Aorta (tissue), 5 donors: ENCODE measurements around the gene ARSJ. TPM values are rescaled to one million over a fixed set of nuclear protein-coding genes. Genes with fewer than 3 reads are reported as not detected.
A peak's percentile ranks its signal among the peaks of the same experiment; 100 is the strongest.

Experiments used
- ATAC-seq: fragments of 200-7000 bp; cut with Tn5 transposase; one replicate; pipeline ENCODE4 v1.9.1; 2022; ENCODE audit warnings: moderate library complexity; ENCODE audit not compliant: low FRiP score
- DNase-seq, 2 donors: peaks; one replicate each; pipeline ENCODE4 v3.0.0-alpha.2; 2020
- H3K27ac ChIP-seq, 2 donors: one replicate each; pipeline ENCODE4 v1.5.1; 2013; ENCODE audit warnings: low read length in 2 of 2, mild to moderate bottlenecking in 2 of 2, moderate library complexity in 2 of 2, control low read depth in 1 of 2, inconsistent platforms in 1 of 2, low read depth in 1 of 2
- H3K27me3 ChIP-seq, 2 donors: one replicate each; pipeline ENCODE4 v1.6.1; 2013; ENCODE audit warnings: control low read depth in 1 of 2, low read length in 1 of 2, mild to moderate bottlenecking in 1 of 2, moderate library complexity in 1 of 2; ENCODE audit not compliant: insufficient read depth in 2 of 2, control insufficient read depth in 1 of 2
- H3K36me3 ChIP-seq, 2 donors: one replicate each; pipeline ENCODE4 v1.6.1; 2013; ENCODE audit warnings: control low read depth in 1 of 2, low read length in 1 of 2, mild to moderate bottlenecking in 1 of 2; ENCODE audit not compliant: insufficient read depth in 2 of 2, control insufficient read depth in 1 of 2
- H3K4me1 ChIP-seq, 2 donors: one replicate each; pipeline ENCODE4 v1.6.1; 2013; ENCODE audit warnings: low read length in 2 of 2, control low read depth in 1 of 2, mild to moderate bottlenecking in 1 of 2, moderate library complexity in 1 of 2; ENCODE audit not compliant: insufficient read depth in 2 of 2, control insufficient read depth in 1 of 2
- H3K4me3 ChIP-seq, 2 donors: one replicate each; pipeline ENCODE4 v1.5.1; 2013; ENCODE audit warnings: low read length in 2 of 2, control low read depth in 1 of 2, mild to moderate bottlenecking in 1 of 2
- H3K9me3 ChIP-seq: one replicate; pipeline ENCODE4 v1.6.1; 2013; ENCODE audit warnings: mild to moderate bottlenecking, low read length; ENCODE audit not compliant: control insufficient read depth
- WGBS, 2 donors: extraction: QIAGEN DNeasy Blood & Tissue Kit; methylation state at CpG; one replicate each; pipeline ENCODE4 v1.1.7; 2013; 5-methylcytosine and 5-hydroxymethylcytosine counted together
- intact Hi-C, 2 donors: fragments of 100-400 bp; cut with DNase I; formaldehyde crosslinking; loops; one replicate each; pipeline versions ENCODE4 v1.14.2 to v1.15.0; 2022
- polyA plus RNA-seq, 2 donors: library from polyadenylated mRNA; stranded (reverse); fragments of 200-250 nt; gene quantifications; one replicate each; pipeline ENCODE4 v1.2.3, GENCODE V29; 2013
- total RNA-seq, 2 donors: library from RNA; stranded (reverse); fragmentation: NEBNext Ultra II Directional; extraction: Animal tissue kit (Norgen Biotek cat#: 25700); gene quantifications; one replicate each; pipeline ENCODE4 v1.2.1, GENCODE V29; 2021
- donor health status: healthy with polysubstance abuse.
- donor health status: Bipolar disorder and iron deficiency.
- donor health status: DM: no; HTN: no; CAD: no.
- donor health status: DM: no; HTN: no; CAD: no.
- donor health status: DM: yes; HTN: yes; CAD: no.

ARSJ gene
- total and polyA plus RNA-seq, 4 donors = 4.5 to 42.4 (median 9.2) TPM

DNA sequence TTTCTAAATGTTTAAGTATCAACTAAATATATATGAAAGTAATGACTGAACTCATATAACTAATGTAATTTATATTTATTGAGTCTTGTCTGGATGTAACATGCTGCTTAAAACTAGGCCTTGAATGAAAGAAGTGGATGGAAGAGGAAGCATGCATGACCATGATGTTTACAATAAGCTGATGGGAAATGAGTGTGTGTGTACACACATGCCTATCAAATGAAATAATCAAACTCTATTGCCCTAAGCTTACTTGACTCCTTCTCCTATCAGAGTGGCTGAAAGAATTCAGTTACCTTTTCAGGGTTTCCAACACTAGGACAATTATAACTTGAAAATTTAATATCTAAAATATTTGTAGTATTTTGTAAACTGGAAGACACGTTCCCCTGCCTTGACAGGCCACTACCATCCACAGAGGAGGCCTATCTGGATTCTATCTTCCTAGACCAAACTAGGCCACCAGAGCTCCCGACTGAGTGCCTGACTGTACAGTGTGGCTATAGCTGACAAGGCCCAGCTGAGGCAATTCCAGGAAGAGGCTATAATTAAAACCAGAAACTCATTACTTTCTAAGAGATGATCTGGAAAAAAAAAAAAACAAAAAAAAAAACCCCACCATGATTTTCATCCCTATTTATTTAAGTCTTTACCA, 7.6 kb downstream of the ARSJ start:
- ATAC-seq (no peak), DNase-seq (no peak)
- H3K4me1 ChIP-seq = peaks cover 0 to 2% of the 10 kb centered on the region in 2 donors
- intact Hi-C loops = loop anchor here (10.0 kb wide), 3 partner anchors 283 to 577 kb away; no protein-coding TSS in a partner anchor
- peak overlapping the region in 1 of 2 donors; percentile 59 for H3K27ac ChIP-seq
- H3K27me3 ChIP-seq = no peaks in the 10 kb centered on the region
- 44 to 45% methylated on average over 2 of the region's 2 CpGs for WGBS, 2 donors
- H3K9me3 ChIP-seq = no peaks in the 10 kb centered on the region
- no peaks in the 10 kb centered on the region for H3K36me3 ChIP-seq
- no peak overlapping the region for H3K4me3 ChIP-seq

DNA sequence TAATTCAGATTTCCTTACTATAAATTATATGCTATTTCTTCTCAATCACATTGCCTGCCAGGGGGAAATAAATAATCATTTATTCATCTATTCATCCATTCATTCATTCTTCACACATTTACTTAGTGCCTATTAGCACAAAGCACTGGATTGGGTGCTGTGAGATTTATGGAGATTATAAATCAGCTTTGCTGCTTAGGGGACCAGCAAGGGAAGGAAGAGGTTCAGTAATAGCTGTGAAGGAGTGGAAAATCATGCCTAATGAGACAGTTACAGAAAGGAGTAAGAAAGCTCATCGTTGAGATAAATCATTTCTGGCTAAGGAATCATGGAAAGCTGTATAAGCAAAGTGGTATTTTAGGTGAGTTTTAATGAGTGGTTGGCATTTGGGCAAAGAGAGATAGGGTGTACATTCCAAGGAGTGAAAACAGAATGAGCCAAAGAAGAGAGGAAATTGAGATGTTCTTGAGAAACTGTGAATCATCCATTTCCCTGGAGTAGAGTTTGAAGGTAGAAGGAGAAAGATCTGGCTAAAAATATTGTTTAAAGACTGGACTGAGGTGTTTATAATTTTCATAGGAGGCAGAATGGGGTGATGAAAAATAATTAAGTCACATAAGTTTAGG, 9.6 kb downstream of the ARSJ start:
- DNase-seq = no peak
- Histone ChIP-seq H3K36me3 (no peaks in the 10 kb centered on the region), H3K27ac (peak overlapping the region in 1 of 2 donors; percentile 25), H3K4me3 (no peak overlapping the region), H3K9me3 (no peaks in the 10 kb centered on the region), H3K27me3 (no peaks in the 10 kb centered on the region), H3K4me1 (peaks cover 0 to 2% of the 10 kb centered on the region in 2 donors)
- ATAC-seq = no peak
- 54 to 63% methylated on average over 1 of the region's 1 CpG for WGBS, 2 donors
- intact Hi-C loops = loop anchor here (10.0 kb wide), 3 partner anchors 285 to 575 kb away; no protein-coding TSS in a partner anchor

DNA sequence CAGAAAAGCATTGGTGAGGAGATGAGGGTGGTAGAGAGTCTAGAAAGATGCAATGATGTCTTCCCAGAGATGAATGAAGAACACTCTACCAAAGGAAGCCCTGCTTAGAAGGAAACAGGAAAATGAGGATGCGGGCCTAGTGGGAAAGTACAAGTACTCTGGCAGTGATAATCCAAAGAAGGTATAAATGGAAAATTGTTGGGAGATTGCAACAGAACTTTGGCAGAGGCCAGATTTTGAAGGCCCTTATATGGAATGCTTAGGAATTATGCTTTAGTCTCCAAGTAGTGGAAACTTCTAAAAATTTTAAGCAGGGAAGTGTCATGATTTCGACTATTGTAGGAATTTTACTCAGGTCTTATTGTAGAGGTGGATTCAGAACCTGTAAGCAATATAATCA, 11.0 kb downstream of the ARSJ start:
- DNase-seq = no peak
- no peaks in the 10 kb centered on the region for H3K9me3 ChIP-seq
- H3K27me3 ChIP-seq = no peaks in the 10 kb centered on the region
- no peaks in the 10 kb centered on the region for H3K36me3 ChIP-seq
- ATAC-seq = peak; percentile 63
- H3K4me3 ChIP-seq = no peak overlapping the region
- 8 to 15% methylated on average over 2 of the region's 2 CpGs for WGBS, 2 donors
- peaks cover 0 to 2% of the 10 kb centered on the region in 2 donors for H3K4me1 ChIP-seq
- intact Hi-C loops = no loop called here
- H3K27ac ChIP-seq = peak overlapping the region in 1 of 2 donors; percentile 59

DNA sequence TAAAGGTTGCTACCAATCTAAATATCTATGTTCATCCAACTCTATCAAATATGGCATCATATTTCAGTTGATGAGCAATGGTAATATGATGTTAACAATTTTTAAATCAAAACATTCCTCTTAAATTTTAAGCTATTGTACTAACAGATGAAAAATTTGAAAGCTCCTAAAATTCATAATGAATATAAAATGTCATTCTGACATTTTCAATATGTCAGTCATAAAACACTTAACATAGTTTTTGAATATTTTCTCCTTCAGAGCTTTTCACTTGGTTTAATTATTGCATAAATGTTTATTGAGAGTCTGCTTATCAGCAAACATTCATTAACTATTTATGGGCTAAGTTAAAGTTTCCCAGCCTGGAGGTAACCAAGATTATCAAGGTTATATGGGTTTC, 11.8 kb downstream of the ARSJ start:
- no peak for DNase-seq
- Histone ChIP-seq H3K27me3 (no peaks in the 10 kb centered on the region), H3K4me1 (no peaks in the 10 kb centered on the region), H3K36me3 (no peaks in the 10 kb centered on the region), H3K9me3 (no peaks in the 10 kb centered on the region), H3K27ac (no peak overlapping the region), H3K4me3 (no peak overlapping the region)
- intact Hi-C loops = no loop called here
- ATAC-seq = no peak

DNA sequence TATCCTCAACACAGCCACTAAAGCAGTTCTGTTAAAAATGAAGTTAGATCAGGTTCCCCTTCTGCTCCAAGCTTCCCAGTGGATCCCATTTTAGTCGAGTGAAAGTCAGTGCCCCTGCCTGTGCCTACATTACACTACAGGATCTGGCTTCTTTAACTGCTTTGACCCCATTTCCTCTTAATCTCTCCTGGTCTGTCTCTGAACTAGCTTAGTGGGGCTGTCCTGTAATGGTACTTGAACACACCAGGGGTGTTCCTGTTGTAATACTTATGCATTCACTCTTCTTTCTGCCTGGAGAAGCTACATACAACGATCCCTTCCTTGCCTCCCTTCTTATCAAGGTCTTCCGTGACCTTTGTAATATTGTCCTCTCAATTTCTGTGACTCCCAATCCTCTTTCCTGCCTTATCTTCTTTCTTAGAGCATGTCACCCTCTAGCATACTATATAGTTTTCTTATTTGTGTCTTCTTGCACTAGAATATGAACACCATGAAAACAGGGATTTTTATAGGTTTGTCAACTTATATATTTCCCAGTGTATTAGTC, 16.7 kb downstream of the ARSJ start:
- ATAC-seq (no peak), DNase-seq (no peak)
- no peaks in the 10 kb centered on the region for H3K27me3 ChIP-seq
- H3K27ac ChIP-seq = peak overlapping the region; percentile 48 to 69
- no peaks in the 10 kb centered on the region for H3K36me3 ChIP-seq
- H3K4me1 ChIP-seq = peaks cover 2 to 3% of the 10 kb centered on the region in 2 donors
- intact Hi-C loops = no loop called here
- H3K4me3 ChIP-seq = no peak overlapping the region
- 68 to 78% methylated on average over 3 of the region's 3 CpGs for WGBS, 2 donors
- H3K9me3 ChIP-seq = no peaks in the 10 kb centered on the region

DNA sequence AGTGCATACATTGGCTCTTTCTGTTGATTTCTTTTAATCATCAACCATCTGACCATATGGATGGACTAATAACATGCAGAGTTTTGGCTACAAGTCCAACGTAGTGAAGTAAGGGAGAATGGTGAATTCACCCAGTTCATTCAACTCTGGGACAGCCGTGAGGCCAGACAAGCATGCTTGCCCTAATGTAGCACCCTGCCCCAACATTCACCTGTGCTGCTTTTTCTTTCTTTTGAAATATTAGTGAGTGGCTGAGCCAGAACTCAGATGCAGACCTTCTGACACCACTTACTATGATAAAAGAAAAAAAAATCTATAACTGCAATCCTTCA, 17.5 kb downstream of the ARSJ start:
- Histone ChIP-seq H3K27ac (peak overlapping the region in 1 of 2 donors; percentile 76), H3K9me3 (no peaks in the 10 kb centered on the region), H3K36me3 (no peaks in the 10 kb centered on the region), H3K4me1 (peaks cover 2 to 3% of the 10 kb centered on the region in 2 donors), H3K4me3 (no peak overlapping the region), H3K27me3 (no peaks in the 10 kb centered on the region)
- ATAC-seq (no peak), DNase-seq (no peak)
- intact Hi-C loops = no loop called here
- 15 to 37% methylated on average over 2 of the region's 2 CpGs for WGBS, 2 donors

DNA sequence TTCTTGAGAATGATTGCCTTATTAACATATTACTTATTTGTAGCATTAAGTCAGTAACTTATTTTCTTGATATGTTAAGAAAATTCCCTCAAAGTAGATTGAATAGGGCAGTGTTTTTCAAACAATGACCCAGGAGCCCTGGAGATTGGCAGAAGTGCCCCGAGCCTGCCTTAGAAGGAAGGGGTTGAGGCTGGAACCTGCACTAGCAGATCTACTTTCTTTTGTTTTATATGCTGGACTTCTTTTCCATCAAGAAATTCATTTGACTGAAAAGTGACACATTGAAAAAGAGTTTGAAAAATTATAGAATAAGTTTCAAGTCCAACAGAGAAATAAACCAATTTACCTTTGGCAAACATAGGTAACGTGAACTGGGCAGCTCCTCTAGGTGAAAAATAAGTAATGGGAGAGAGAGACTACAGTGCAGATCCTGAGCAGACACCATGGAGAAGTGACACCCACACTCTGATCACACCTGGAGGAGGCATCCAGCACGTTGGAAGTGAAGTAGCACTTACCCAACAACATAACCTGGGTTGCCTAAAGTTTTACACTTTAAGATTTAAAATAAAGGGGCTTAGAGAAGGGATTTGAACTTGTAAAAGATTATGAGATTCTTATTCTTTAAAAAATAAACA, 18.6 kb downstream of the ARSJ start:
- H3K36me3 ChIP-seq = no peaks in the 10 kb centered on the region
- ATAC-seq (no peak), DNase-seq (no peak)
- H3K4me1 ChIP-seq = peaks cover 2 to 3% of the 10 kb centered on the region in 2 donors
- intact Hi-C loops = no loop called here
- no peak overlapping the region for H3K4me3 ChIP-seq
- no peaks in the 10 kb centered on the region for H3K27me3 ChIP-seq
- peak overlapping the region; percentile 92 to 93 for H3K27ac ChIP-seq
- 25 to 26% methylated on average over 3 of the region's 3 CpGs for WGBS, 2 donors
- H3K9me3 ChIP-seq = no peaks in the 10 kb centered on the region

DNA sequence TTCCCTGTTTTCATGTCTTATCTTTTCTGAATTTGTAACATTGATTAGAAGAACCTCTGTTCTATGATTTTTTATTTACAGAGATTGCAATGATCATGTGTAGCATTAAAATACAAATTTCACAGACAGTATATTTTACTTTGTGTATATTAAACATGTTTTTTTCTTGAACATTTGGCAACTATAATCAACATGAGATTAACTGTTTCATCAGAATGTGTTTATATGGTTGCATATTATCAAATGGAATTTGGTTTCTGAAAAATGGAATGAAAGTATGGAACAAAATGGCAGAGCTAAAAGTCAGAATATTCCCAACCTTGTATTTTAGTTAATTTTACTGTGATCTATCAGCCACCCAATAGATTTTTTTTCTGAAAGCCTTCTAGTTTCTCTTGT, 19.9 kb downstream of the ARSJ start:
- Histone ChIP-seq H3K27ac (no peak overlapping the region), H3K4me3 (peak overlapping the region in 1 of 2 donors; percentile 79), H3K9me3 (no peaks in the 10 kb centered on the region), H3K4me1 (peaks cover 2 to 3% of the 10 kb centered on the region in 2 donors), H3K36me3 (no peaks in the 10 kb centered on the region), H3K27me3 (no peaks in the 10 kb centered on the region)
- intact Hi-C loops = loop anchor here (10.0 kb wide), 6 partner anchors 115 to 565 kb away; partner anchors contain the start of gene CAMK2D (in 1 of the 2)
- ATAC-seq = no peak
- no peak for DNase-seq
